ENCODE results near the gene ARHGEF4. TPM values are rescaled to one million over a fixed set of nuclear protein-coding genes. Genes with fewer than 3 reads are reported as not detected.

ARHGEF4 gene
- total RNA-seq, 1 donor from 2014 or later = 2.2 TPM

- DNase-seq (ENCODE audit: low read depth in 2 of 2) = no peak
These were observed 200.1 kb downstream of the ARHGEF4 start for GRCh38 chr2:131036696-131037397.

DNA sequence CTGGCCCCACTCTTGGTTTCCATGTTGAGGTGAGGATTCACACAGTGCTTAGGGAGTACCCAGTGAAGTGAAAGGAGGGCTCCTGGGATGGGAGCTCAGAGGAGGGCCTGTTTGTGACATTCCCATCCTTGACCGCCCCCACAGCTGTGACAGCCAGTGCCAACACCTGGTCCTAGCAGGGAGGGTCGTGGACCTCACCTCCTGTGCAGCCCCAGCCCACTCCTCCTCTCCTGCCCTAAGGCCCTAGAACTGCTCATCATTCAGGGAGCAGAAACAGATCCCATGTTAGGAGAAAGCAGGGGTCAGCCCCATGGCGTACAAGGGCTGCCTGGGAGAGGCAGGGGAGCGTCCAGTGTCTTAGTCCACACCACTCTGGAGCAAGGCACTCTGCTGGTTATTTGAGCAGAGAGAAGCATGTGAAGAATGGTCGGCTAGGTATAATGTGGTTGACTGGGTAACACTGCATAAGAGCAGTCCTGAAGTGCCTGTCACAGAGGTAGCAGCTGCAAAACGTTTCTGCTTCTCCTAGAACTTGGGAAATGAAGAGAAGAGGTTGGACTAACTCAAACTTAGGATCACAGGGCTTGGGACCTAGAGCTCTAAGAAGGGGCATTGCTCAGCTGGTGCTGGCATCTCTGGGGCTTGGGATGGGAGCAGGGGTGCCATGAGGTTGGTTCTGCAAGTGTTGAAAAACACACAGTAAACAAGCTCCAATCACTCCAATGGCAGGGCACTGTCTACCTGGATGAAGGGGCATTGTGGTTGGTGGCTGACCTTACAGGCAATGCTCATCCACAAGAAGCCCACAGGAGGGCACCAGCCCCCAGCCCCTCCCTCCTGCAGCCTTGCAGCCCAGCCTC, 200.9 kb downstream of the ARHGEF4 start:
- no peak for DNase-seq (ENCODE audit: low read depth in 2 of 2)

DNA sequence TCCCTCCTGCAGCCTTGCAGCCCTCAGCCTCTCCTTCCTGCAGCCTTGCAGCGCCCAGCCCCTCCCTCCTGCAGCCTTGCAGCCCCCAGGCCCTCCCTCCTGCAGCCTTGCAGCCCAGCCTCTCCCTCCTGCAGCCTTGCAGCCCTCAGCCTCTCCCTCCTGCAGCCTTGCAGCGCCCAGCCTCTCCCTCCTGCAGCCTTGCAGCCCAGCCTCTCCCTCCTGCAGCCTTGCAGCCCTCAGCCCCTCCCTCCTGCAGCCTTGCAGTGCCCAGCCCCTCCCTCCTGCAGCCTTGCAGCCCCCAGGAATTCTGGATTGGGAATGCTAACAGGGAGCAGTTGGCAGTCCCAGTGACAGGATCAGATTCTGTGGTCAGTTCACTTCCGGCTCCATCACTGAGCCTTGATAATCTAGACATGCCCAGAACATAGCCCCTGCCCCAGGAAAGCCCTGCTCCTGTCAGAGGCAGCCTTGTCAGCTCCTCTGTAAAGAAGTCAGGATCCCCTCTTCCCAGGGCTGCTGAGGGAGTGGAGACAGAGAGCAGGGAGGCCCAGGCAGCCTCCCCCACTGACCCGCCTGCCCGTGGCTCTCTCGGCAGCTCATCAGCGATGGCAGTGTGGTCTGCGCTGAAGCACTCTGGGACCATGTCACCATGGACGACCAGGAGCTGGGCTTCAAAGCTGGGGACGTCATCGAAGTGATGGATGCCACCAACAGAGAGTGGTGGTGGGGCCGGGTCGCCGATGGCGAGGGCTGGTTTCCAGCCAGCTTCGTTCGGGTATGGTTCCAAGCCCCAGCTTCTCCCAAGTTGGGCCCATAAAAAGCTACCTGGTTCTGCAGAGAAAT, 201.8 kb downstream of the ARHGEF4 start:
- DNase-seq (ENCODE audit: low read depth in 2 of 2) = no peak

GRCh38 chr2:131039101-131039440, 202.4 kb downstream of the ARHGEF4 start:
- DNase-seq (ENCODE audit: low read depth in 2 of 2) = no peak

- no peak for DNase-seq (ENCODE audit: low read depth in 2 of 2)
These were observed 202.8 kb downstream of the ARHGEF4 start for GRCh38 chr2:131039535-131039907.

DNA sequence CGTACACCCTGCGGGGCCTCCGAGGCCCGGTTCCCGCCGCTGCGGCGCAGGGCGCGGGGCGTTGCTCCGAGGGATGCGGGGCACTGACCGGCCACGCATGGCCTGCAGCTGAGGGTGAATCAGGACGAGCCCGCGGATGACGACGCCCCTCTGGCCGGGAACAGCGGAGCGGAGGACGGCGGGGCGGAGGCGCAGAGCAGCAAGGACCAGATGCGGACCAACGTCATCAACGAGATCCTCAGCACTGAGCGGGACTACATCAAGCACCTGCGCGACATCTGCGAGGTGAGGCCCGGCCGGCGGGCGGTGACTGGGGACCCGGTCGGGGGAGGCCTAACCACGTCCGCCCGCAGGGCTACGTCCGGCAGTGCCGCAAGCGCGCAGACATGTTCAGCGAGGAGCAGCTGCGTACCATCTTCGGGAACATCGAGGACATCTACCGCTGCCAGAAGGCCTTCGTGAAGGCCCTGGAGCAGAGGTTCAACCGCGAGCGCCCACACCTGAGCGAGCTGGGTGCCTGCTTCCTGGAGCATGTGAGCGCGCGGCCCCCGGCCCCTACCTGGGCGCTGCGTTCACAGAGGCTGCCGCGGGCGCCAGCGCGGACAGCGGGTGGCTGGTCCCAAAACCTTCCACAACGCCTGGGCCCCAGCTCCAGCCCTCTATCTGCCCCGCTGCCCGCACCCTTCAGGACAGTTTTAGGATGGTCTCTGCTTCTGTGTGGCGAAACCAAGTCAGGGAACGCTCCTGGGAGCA, 203.4 kb downstream of the ARHGEF4 start:
- no peak for DNase-seq (ENCODE audit: low read depth in 2 of 2)

GRCh38 chr2:131040661-131041401, 204.1 kb downstream of the ARHGEF4 start:
- DNase-seq (ENCODE audit: low read depth in 2 of 2) = peak; percentile 15 to 21

DNA sequence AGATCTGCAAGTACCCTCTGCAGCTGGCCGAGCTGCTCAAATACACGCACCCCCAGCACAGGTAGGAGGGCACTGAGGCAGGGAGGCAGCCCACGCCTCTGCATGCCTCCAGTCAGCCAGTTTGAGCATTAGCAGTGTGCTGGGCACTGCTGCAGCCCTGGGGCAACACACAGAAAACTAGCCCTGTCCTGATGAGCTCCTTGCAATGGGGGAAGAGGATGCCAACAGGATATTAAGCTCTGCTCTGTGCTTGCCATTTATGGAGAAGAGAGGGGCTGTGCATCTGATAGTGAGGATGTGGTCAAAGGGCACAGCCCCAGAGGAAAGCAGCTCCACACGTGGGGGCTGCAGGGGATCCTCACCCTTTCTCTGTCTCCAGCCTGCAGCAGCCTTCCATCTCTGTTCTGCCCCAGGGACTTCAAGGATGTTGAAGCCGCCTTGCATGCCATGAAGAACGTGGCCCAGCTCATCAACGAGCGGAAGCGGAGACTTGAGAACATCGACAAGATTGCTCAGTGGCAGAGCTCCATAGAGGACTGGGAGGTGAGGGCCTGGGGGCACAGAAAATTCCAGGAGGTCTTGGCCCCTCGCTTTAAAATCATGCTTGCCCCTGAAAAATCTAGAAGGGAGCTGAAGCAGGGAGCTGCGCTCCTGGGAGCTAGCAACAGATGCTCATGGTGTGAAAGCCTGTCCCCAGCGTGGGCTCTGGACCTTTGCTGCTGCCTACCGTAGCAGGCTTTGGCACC, 204.9 kb downstream of the ARHGEF4 start:
- DNase-seq (ENCODE audit: low read depth in 2 of 2) = no peak

DNA sequence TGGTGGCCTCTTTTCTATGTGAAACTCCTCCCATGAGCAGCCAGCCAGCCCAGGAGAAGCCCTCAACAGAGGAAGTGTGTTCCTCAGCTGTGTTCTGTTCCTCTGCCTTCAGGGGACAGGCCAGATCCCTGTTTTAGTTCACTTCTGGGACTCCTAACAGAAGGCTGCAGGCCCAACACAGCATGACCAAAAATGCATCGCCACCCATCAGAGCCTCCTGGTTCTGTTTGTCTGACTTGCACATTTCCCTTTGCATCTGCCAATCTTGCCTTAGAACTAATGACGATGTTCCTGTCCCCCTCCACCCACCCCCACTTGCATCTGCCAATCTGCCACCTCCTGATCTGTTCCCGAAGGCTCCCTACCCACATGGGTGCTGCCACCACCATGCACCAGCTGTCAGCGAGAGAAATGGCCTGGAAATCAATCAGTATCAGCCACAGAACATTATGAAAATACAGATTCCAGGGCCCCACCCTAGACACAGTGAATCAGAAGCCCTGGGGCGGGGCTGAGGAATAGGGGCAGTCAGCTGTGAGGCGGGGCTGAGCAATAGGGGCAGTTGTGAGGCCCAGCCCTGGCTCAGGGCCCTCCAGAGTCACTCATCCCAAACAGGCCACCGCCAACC, 205.5 kb downstream of the ARHGEF4 start:
- no peak for DNase-seq (ENCODE audit: low read depth in 2 of 2)

- DNase-seq (ENCODE audit: low read depth in 2 of 2) = no peak
These were observed 206.7 kb downstream of the ARHGEF4 start for GRCh38 chr2:131043199-131044074.

GRCh38 chr2:131044075-131044756, 207.5 kb downstream of the ARHGEF4 start:
- no peak for DNase-seq (ENCODE audit: low read depth in 2 of 2)

GRCh38 chr2:131044757-131045150, 208.0 kb downstream of the ARHGEF4 start:
- DNase-seq (ENCODE audit: low read depth in 2 of 2) = no peak

DNA sequence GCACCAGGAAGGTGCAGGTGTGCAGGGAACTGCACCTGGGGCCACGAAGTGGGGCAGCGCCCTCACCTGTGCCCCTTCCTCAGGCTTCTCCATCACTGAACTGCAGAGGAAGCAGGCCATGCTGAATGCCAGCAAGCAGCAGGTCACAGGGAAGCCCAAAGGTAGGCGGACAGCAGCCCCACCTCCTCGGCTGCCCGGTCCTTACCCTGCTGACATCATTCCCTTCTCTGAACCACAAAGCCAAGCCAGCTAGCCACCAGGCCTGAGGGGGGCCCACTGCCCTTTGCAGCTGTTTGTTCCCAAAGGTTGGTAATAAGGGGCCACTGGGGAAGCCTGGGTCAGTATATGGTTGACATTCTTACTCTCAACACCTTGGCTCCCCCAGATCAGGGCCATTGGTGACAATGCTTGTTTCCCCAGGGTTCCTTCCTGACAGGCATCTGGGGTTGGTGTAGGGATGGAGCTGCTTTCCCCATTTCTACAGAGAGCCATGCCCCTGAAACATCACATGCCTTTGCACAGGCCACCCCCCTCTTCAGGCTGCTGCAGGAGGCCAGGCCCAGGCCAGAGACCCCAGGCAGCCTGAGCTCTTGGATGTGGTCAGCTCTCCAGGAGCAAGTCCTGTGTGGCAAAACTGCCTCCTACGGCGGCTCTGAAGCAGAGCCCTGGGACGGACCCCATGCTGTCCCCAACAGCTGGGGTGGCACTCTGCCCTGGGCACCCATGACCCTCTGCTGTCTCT, 208.7 kb downstream of the ARHGEF4 start:
- no peak for DNase-seq (ENCODE audit: low read depth in 2 of 2)

DNA sequence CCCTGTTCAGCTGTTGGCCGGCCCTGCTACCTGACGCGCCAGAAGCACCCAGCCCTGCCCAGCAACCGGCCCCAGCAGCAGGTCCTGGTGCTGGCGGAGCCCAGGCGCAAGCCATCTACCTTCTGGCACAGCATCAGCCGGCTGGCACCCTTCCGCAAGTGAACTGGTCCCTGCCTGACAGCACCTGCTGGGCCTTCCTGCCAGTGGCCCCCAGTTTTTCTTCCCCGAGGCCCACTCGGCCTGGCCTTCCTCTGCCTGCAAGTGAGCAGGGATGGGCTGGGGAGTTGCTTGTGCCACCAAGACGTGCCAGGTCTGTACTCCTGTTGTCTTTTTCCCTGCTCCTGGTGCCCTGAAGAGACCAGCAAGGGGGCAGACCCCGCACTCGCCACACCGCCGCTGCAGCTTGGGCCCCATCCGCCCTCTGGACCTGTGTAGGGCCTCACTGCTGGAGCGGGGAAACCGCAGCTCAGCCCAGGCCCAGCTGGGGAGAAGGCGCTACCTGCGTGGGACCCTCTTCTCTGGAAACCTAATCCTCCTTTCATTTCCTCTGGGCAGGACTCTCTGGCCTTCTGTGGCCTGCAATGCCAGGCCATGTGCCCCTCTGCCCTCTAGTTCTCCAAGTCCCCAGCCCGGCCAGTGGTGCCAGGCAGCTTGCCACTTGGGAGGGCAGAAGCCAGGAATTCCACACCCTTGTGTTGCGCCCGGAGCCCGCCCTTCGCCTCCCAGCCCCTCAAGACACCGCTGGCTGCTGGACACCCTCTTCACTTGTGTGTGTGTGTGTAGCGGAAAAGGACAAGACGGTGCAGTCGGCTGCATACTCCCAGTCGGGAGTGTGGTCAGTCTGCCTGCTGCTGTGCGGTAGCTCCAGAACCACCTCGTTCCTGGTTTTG, 209.6 kb downstream of the ARHGEF4 start:
- DNase-seq (ENCODE audit: low read depth in 2 of 2) = no peak

- DNase-seq (ENCODE audit: low read depth in 2 of 2) = no peak
These were observed 210.4 kb downstream of the ARHGEF4 start for GRCh38 chr2:131046918-131047652.

All from lung microvascular endothelial cell (primary cell).